Superior temporal gyrus (tissue), 1 donor: ENCODE measurements around the gene TMEM163.
A peak's percentile ranks its signal among the peaks of the same experiment; 100 is the strongest.

Experiments
- DNase-seq: peaks from one replicate; pipeline ENCODE4 v3.0.0-alpha.2; 2016; ENCODE audit errors: extremely low spot score

TMEM163 gene

GRCh38 chr2:134722728-134723127 lies 3.9 kb upstream of the TMEM163 start:
- no peak for DNase-seq

- DNase-seq: no peak
Measured at GRCh38 chr2:134721596-134721995, 2.8 kb upstream of the TMEM163 start.

GRCh38 chr2:134718023-134718816 lies 580 bp downstream of the TMEM163 start:
- DNase-seq: no peak

- peak; percentile 33 for DNase-seq
Measured at GRCh38 chr2:134717286-134718022, 1.3 kb downstream of the TMEM163 start.

- no peak for DNase-seq
Measured at GRCh38 chr2:134716721-134717243, 2.0 kb downstream of the TMEM163 start.

- DNase-seq: no peak
Measured at GRCh38 chr2:134715932-134716643, 2.7 kb downstream of the TMEM163 start.

GRCh38 chr2:134714228-134714627 lies 4.6 kb downstream of the TMEM163 start:
- DNase-seq: no peak

- DNase-seq: no peak
Measured at GRCh38 chr2:134713606-134714005, 5.2 kb downstream of the TMEM163 start.

- no peak for DNase-seq
Measured at GRCh38 chr2:134713176-134713575, 5.6 kb downstream of the TMEM163 start.

GRCh38 chr2:134712736-134713135 lies 6.1 kb downstream of the TMEM163 start:
- no peak for DNase-seq

- DNase-seq: no peak
Measured at GRCh38 chr2:134712299-134712698, 6.5 kb downstream of the TMEM163 start.

GRCh38 chr2:134711692-134712091 lies 7.1 kb downstream of the TMEM163 start:
- no peak for DNase-seq

GRCh38 chr2:134707330-134707676 lies 11.5 kb downstream of the TMEM163 start:
- no peak for DNase-seq

GRCh38 chr2:134706587-134707329 lies 12.0 kb downstream of the TMEM163 start:
- DNase-seq: no peak

- DNase-seq: no peak
Measured at GRCh38 chr2:134705861-134706586, 12.8 kb downstream of the TMEM163 start.

- no peak for DNase-seq
Measured at GRCh38 chr2:134704173-134704572, 14.6 kb downstream of the TMEM163 start.

GRCh38 chr2:134703426-134703825 lies 15.4 kb downstream of the TMEM163 start:
- DNase-seq: no peak

- DNase-seq: no peak
Measured at GRCh38 chr2:134700730-134701129, 18.1 kb downstream of the TMEM163 start.

- DNase-seq: no peak
Measured at GRCh38 chr2:134694411-134694810, 24.4 kb downstream of the TMEM163 start.

GRCh38 chr2:134693359-134694330 lies 25.2 kb downstream of the TMEM163 start:
- no peak for DNase-seq
